Loucy (cell line): Measurements from ENCODE around the gene ST6GAL1.

ENCODE experiments used
- H2AFZ ChIP-seq: fragments of 200-600 bp; sonication (generic); 2 replicates; pipeline ENCODE4 v1.6.0; 2016; ENCODE audit warnings: antibody characterized with exemption, mild to moderate bottlenecking, low read length, moderate library complexity
- H3F3A ChIP-seq: fragments of 200-600 bp; 2 replicates; pipeline ENCODE4 v1.6.0; 2016; ENCODE audit warnings: antibody characterized with exemption, low read depth, mild to moderate bottlenecking
- H3K27me3 ChIP-seq: fragments of 200-600 bp; sonication (generic); 2 replicates; pipeline ENCODE4 v1.6.1; 2014; ENCODE audit warnings: low read length, mild to moderate bottlenecking; ENCODE audit not compliant: insufficient read depth, poor library complexity, severe bottlenecking
- H3K36me3 ChIP-seq: fragments of 200-600 bp; sonication (generic); 2 replicates; pipeline ENCODE4 v1.6.1; 2016; ENCODE audit warnings: low read length; ENCODE audit not compliant: insufficient read depth
- H3K4me1 ChIP-seq: fragments of 200-600 bp; sonication (generic); 2 replicates; pipeline ENCODE4 v1.5.1; 2014; ENCODE audit warnings: low read length, mild to moderate bottlenecking; ENCODE audit not compliant: insufficient read depth, poor library complexity, severe bottlenecking
- H3K4me2 ChIP-seq: fragments of 200-600 bp; sonication (generic); 2 replicates; pipeline ENCODE4 v1.6.0; 2014; ENCODE audit warnings: antibody characterized with exemption, low read length, low read depth, mild to moderate bottlenecking; ENCODE audit not compliant: poor library complexity, severe bottlenecking
- H3K4me3 ChIP-seq: fragments of 200-600 bp; sonication (generic); 2 replicates; pipeline ENCODE4 v1.5.1; 2014; ENCODE audit warnings: low read length, mild to moderate bottlenecking, mixed read lengths; ENCODE audit not compliant: poor library complexity, severe bottlenecking
- H3K79me2 ChIP-seq: fragments of 200-600 bp; sonication (generic); 2 replicates; pipeline ENCODE4 v1.6.1; 2014; ENCODE audit warnings: low read length; ENCODE audit not compliant: insufficient read depth
- H3K9ac ChIP-seq: fragments of 200-600 bp; sonication (generic); 2 replicates; pipeline ENCODE4 v1.6.0; 2014; ENCODE audit warnings: mild to moderate bottlenecking, low read depth, low read length, moderate library complexity; ENCODE audit not compliant: poor library complexity, severe bottlenecking
- H3K9me2 ChIP-seq: fragments of 200-600 bp; sonication (generic); replicated peaks from 2 replicates; pipeline ENCODE4 v1.6.1; 2016; ENCODE audit warnings: low read depth, low read length, mixed read lengths
- H3K9me3 ChIP-seq: fragments of 200-600 bp; sonication (generic); 2 replicates; pipeline ENCODE4 v1.6.1; 2014; ENCODE audit warnings: mild to moderate bottlenecking, antibody characterized with exemption, low read length, low read depth; ENCODE audit not compliant: insufficient read depth
- H4K20me1 ChIP-seq: fragments of 200-600 bp; sonication (generic); 2 replicates; pipeline ENCODE4 v1.6.0; 2014; ENCODE audit warnings: antibody characterized with exemption, low read length, mild to moderate bottlenecking; ENCODE audit not compliant: insufficient read depth, poor library complexity, severe bottlenecking
- EZH2phosphoT487 ChIP-seq: fragments of 200-600 bp; IDR thresholded peaks from 2 replicates; pipeline ENCODE4 v1.6.1; 2018; ENCODE audit warnings: antibody characterized with exemption, mild to moderate bottlenecking, moderate library complexity, borderline replicate concordance
- TF ChIP-seq, protein P1 (sequence below): fragments of 200-600 bp; sonication (generic); conservative IDR thresholded peaks from 2 replicates; pipeline ENCODE4 v1.5.1; 2014; ENCODE audit warnings: mild to moderate bottlenecking, antibody characterized with exemption, low read length

Gene ST6GAL1

GRCh38 chr3:186985661-186986364 lies 55.5 kb downstream of the ST6GAL1 start:
- Histone ChIP-seq H3K4me1 (no peaks in the 10 kb centered on the region), H3K36me3 (no peaks in the 10 kb centered on the region; the same call in 1 of the 2 replicates)
- TF ChIP-seq EZH2phosphoT487, result no peak
- TF ChIP-seq, protein P1, sequence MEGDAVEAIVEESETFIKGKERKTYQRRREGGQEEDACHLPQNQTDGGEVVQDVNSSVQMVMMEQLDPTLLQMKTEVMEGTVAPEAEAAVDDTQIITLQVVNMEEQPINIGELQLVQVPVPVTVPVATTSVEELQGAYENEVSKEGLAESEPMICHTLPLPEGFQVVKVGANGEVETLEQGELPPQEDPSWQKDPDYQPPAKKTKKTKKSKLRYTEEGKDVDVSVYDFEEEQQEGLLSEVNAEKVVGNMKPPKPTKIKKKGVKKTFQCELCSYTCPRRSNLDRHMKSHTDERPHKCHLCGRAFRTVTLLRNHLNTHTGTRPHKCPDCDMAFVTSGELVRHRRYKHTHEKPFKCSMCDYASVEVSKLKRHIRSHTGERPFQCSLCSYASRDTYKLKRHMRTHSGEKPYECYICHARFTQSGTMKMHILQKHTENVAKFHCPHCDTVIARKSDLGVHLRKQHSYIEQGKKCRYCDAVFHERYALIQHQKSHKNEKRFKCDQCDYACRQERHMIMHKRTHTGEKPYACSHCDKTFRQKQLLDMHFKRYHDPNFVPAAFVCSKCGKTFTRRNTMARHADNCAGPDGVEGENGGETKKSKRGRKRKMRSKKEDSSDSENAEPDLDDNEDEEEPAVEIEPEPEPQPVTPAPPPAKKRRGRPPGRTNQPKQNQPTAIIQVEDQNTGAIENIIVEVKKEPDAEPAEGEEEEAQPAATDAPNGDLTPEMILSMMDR, result no peak

DNA sequence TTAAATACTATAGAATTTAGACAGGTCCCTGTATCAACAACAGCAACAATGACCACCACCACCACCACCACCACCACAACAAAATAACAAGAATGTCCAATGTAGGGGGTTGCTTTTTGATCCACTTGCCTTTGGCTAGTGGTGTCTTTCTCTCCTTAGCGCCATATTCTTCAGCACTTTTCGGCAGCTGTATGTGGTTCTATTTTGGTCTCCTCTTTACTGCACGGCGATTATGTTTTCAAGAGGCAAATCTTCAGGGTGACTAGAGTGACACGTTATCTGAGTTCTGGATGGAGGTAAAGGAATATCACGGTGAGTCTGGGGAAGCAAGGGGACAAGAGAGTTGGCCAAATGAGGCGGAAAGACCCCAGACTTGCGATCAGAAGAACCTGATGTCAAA lies 56.1 kb downstream of the ST6GAL1 start:
- Histone ChIP-seq H3F3A (no peaks in the 10 kb centered on the region), H3K4me3 (no peak overlapping the region), H3K9me3 (no peaks in the 10 kb centered on the region), H3K79me2 (no peaks in the 10 kb centered on the region), H3K9me2 (no peaks in the 10 kb centered on the region), H3K4me2 (no peak overlapping the region), H3K4me1 (no peaks in the 10 kb centered on the region), H2AFZ (no peak overlapping the region), H3K9ac (no peak overlapping the region), H3K27me3 (no peaks in the 10 kb centered on the region), H4K20me1 (no peaks in the 10 kb centered on the region), H3K36me3 (no peaks in the 10 kb centered on the region; the same call in 1 of the 2 replicates)
- TF ChIP-seq, protein P1, result no peak
- no peak for TF ChIP-seq EZH2phosphoT487

More at GRCh38 chr3:186985661-186986364, 55.5 kb downstream of the ST6GAL1 start:
- Histone ChIP-seq H2AFZ (no peak overlapping the region), H3K79me2 (no peaks in the 10 kb centered on the region), H3K4me3 (no peak overlapping the region), H3F3A (no peaks in the 10 kb centered on the region), H4K20me1 (no peaks in the 10 kb centered on the region), H3K4me2 (no peak overlapping the region), H3K27me3 (no peaks in the 10 kb centered on the region), H3K9me2 (no peaks in the 10 kb centered on the region), H3K9ac (no peak overlapping the region), H3K9me3 (no peaks in the 10 kb centered on the region)

DNA sequence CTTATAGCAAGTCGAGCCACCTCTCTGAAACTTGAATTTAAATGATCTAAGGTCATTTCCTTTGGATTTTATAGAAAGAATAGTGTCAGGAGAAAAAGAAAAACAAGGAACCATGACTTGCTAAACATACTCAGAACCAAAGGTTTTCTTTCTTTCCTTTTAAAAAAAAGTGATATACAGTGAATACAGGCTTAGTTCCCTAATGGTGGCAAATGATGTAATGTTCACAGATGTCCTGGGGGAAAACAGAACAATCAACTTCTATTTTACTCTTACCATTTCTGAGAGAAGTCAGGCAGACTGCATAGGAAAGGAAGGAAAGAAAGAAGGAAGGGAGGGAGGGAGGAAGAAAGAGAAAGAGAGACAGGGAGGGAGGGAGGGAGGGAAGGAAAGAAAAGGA lies 56.5 kb downstream of the ST6GAL1 start:
- no peaks in the 10 kb centered on the region; the same call in 1 of the 2 replicates for H3K36me3 ChIP-seq
- H3K27me3 ChIP-seq, result no peaks in the 10 kb centered on the region
- H3F3A ChIP-seq, result no peaks in the 10 kb centered on the region
- H4K20me1 ChIP-seq, result no peaks in the 10 kb centered on the region
- no peaks in the 10 kb centered on the region for H3K9me3 ChIP-seq
- H2AFZ ChIP-seq, result no peak overlapping the region
- no peaks in the 10 kb centered on the region for H3K4me1 ChIP-seq
- H3K4me3 ChIP-seq, result no peak overlapping the region
- no peak for TF ChIP-seq EZH2phosphoT487
- TF ChIP-seq, protein P1, result no peak
- H3K79me2 ChIP-seq, result no peaks in the 10 kb centered on the region
- H3K4me2 ChIP-seq, result no peak overlapping the region
- no peaks in the 10 kb centered on the region for H3K9me2 ChIP-seq
- H3K9ac ChIP-seq, result no peak overlapping the region
